Pancreas (tissue), 10 donors: ENCODE data around the gene GPR157. TPM values are rescaled to one million over a fixed set of nuclear protein-coding genes. Genes with fewer than 3 reads are reported as not detected.
A peak's percentile ranks its signal among the peaks of the same experiment; 100 is the strongest.

Source experiments
- ATAC-seq, 4 donors: fragments of 200-7000 bp; cut with Tn5 transposase; one replicate each; pipeline versions ENCODE4 v1.8.0 to v1.9.1; 2020; ENCODE audit warnings: mild to moderate bottlenecking in 4 of 4, moderate library complexity in 4 of 4
- DNase-seq, 6 donors: peaks; one replicate each; pipeline ENCODE4 v3.0.0-alpha.2; 2020
- FAIRE-seq: peaks from 2 replicates; lab custom pipeline; 2012; peaks lifted over from hg19 to GRCh38; lab: Jason Lieb, UNC
- H3K27ac ChIP-seq, 4 donors: fragments of 200-600 bp; sonication (generic); 1 replicate in 3 of 4; 2 replicates in 1 of 4; pipeline versions ENCODE4 v1.5.0 to v1.8.0; 2020
- H3K27me3 ChIP-seq, 4 donors: fragments of 200-600 bp; one replicate each; pipeline ENCODE4 v1.8.0; 2021
- H3K36me3 ChIP-seq, 3 donors: fragments of 200-600 bp; sonication (generic) in 1 of 3; one replicate each; pipeline versions ENCODE4 v1.5.0 to v1.8.0; 2020 to 2021
- H3K4me1 ChIP-seq, 3 donors: fragments of 200-600 bp; one replicate each; pipeline ENCODE4 v1.8.0; 2021
- H3K4me3 ChIP-seq, 4 donors: fragments of 200-600 bp; sonication (generic) in 2 of 4; one replicate each; pipeline versions ENCODE4 v1.5.0 to v1.8.0; 2020 to 2021
- H3K9me3 ChIP-seq, 4 donors: fragments of 200-600 bp; one replicate each; pipeline ENCODE4 v1.8.0; 2021
- CTCF ChIP-seq, 4 donors: fragments of 200-600 bp; sonication (generic) in 3 of 4; IDR thresholded peaks; one replicate each; pipeline versions ENCODE4 v1.5.0 to v1.8.0; 2021; ENCODE audit warnings: antibody characterized with exemption in 4 of 4
- WGBS, 2 donors: extraction: QIAGEN DNeasy Blood & Tissue Kit; methylation state at CpG; one replicate each; pipeline ENCODE4 v1.1.7; 2013; 5-methylcytosine and 5-hydroxymethylcytosine counted together
- intact Hi-C, 3 donors: fragments of 100-400 bp; cut with DNase I; formaldehyde crosslinking; loops; one replicate each; pipeline versions ENCODE4 v1.11.1 to v1.14.2; 2022
- polyA plus RNA-seq, 2 donors: library from polyadenylated mRNA; stranded (reverse); fragments of 200-250 nt; gene quantifications; one replicate each; pipeline ENCODE4 v1.2.3, GENCODE V29; 2013
- total RNA-seq, 6 donors: library from RNA; stranded (reverse); fragmentation: NEBNext Ultra II Directional in 4 of 6; extraction: Animal tissue kit (Norgen Biotek cat#: 25700) in 4 of 6; gene quantifications; one replicate each; pipeline versions ENCODE4 v1.2.1 to v1.2.4, GENCODE V29; 2021 to 2023
- donor health status: healthy with polysubstance abuse.
- donor health status: DM: no; HTN: no; CAD: no; lungs with moderate emphysema.
- donor health status: DM: no; HTN: no; CAD: no.
- donor health status: control.
- donor health status: control.
- donor health status: Bipolar disorder and iron deficiency.
- donor health status: DM: yes; HTN: yes; CAD: no.
- donor health status: DM: no; HTN: no; CAD: no.
- donor health status: DM: no; HTN: no; CAD: no.
- donor health status: DM: yes; HTN: yes; CAD: no.

GPR157 gene
- total and polyA plus RNA-seq, 8 donors: 2.1 to 6.2 (median 5.0) TPM

GRCh38 chr1:9065213-9065751, 63.6 kb downstream of the GPR157 start:
- Histone ChIP-seq H3K4me3 (no peak overlapping the region), H3K36me3 (no peaks in the 10 kb centered on the region), H3K27me3 (no peaks in the 10 kb centered on the region), H3K9me3 (no peaks in the 10 kb centered on the region), H3K27ac (no peak overlapping the region), H3K4me1 (no peaks in the 10 kb centered on the region)
- FAIRE-seq (no peak), DNase-seq (peak in 1 of 6 donors; percentile 21), ATAC-seq (no peak)
- intact Hi-C loops: no loop called here
- no peak for TF ChIP-seq CTCF (IDR thresholded peaks at IDR 0.05)
- 58 to 60% methylated on average over 7 of the region's 7 CpGs for WGBS, 2 donors

- no peak for TF ChIP-seq CTCF (IDR thresholded peaks at IDR 0.05)
- FAIRE-seq: no peak
- Histone ChIP-seq H3K27me3 (no peaks in the 10 kb centered on the region), H3K27ac (no peak overlapping the region), H3K9me3 (no peaks in the 10 kb centered on the region), H3K4me3 (no peak overlapping the region), H3K4me1 (no peaks in the 10 kb centered on the region), H3K36me3 (no peaks in the 10 kb centered on the region)
- no peak for DNase-seq
- ATAC-seq: no peak
- intact Hi-C loops: no loop called here
- WGBS, 2 donors: 73 to 74% methylated on average over 5 of the region's 5 CpGs
Measured at GRCh38 chr1:9062846-9063245, 66.1 kb downstream of the GPR157 start.

DNA sequence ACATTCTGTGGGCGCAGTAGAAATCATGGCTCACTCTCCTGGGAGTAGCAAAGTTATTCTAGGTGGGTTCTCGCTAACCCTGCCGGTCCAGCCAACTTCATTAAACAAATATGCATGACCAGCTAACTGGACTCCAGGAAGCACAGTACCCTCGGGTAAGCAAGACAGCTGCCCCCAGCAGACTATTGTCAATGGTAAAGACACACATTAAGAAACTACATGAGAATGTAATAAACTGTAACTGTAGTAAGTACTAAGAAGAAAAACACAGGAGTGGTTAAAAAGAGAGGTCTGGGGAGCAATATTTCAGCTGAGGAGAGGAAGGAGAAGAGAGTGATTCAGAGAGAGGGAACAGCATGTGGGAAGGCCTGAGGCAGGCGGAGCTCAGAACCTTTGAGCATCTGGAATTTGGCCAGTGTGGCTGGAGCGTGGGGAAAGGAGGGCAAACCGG, 66.9 kb downstream of the GPR157 start:
- Histone ChIP-seq H3K27me3 (no peaks in the 10 kb centered on the region), H3K36me3 (no peaks in the 10 kb centered on the region), H3K4me3 (no peak overlapping the region), H3K4me1 (no peaks in the 10 kb centered on the region), H3K9me3 (no peaks in the 10 kb centered on the region), H3K27ac (no peak overlapping the region)
- no peak for FAIRE-seq
- no peak for TF ChIP-seq CTCF (IDR thresholded peaks at IDR 0.05)
- no peak for DNase-seq
- WGBS, 2 donors: 63 to 86% methylated on average over 7 of the region's 7 CpGs
- intact Hi-C loops: no loop called here
- ATAC-seq: peak in 1 of 4 donors; percentile 13

- DNase-seq: peak in 1 of 6 donors; percentile 13
- intact Hi-C loops: no loop called here
- no peak overlapping the region for H3K27ac ChIP-seq
Measured at GRCh38 chr1:9061252-9061960, 67.5 kb downstream of the GPR157 start.

More at GRCh38 chr1:9061252-9061960, 67.5 kb downstream of the GPR157 start:
- TF ChIP-seq CTCF (IDR thresholded peaks at IDR 0.05): no peak
- no peaks in the 10 kb centered on the region for H3K36me3 ChIP-seq
- no peak overlapping the region for H3K4me3 ChIP-seq
- H3K4me1 ChIP-seq: no peaks in the 10 kb centered on the region
- ATAC-seq (no peak), FAIRE-seq (no peak)
- WGBS, 2 donors: 71 to 86% methylated on average over 6 of the region's 6 CpGs
- no peaks in the 10 kb centered on the region for H3K9me3 ChIP-seq
- H3K27me3 ChIP-seq: no peaks in the 10 kb centered on the region
